Choroid plexus epithelial cell (primary cell): ENCODE data around the gene GPX3.

Experiments
- DNase-seq: peaks from one replicate; pipeline ENCODE4 v3.0.0-alpha.2; 2010; ENCODE audit warnings: low read depth
- H3K4me3 ChIP-seq: 2 replicates; pipeline ENCODE4 v1.5.1; 2011; ENCODE audit warnings: low read depth, mild to moderate bottlenecking, control low read depth, low read length, moderate library complexity
- TF ChIP-seq, protein P1 (sequence below): conservative IDR thresholded peaks from 2 replicates; pipeline ENCODE4 v1.5.1; 2011; ENCODE audit warnings: low read depth, mild to moderate bottlenecking, control low read depth, inconsistent platforms, low read length, moderate library complexity

Gene GPX3

DNA sequence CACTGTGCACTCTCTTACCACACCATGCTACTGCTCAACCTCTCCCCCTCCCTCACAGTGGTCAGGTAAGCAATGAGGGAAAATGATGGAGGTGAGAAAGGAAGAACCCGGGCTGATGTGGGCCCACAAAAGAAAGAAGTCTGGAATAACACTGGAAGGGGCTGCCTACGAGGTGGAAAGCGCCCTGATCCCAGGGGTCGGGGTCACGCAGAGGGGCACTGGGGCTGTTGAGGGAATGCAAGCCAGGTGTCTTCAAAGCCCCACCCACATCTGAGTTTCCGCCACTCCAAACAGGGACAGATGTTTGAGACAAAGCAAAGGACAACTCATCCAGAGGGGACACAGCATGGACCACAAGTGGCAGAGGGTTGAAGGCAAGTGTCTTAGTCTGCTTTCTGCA is 56.2 kb downstream of the GPX3 start:
- no peak overlapping the region for H3K4me3 ChIP-seq
- DNase-seq, result no peak
- TF ChIP-seq, protein P1, sequence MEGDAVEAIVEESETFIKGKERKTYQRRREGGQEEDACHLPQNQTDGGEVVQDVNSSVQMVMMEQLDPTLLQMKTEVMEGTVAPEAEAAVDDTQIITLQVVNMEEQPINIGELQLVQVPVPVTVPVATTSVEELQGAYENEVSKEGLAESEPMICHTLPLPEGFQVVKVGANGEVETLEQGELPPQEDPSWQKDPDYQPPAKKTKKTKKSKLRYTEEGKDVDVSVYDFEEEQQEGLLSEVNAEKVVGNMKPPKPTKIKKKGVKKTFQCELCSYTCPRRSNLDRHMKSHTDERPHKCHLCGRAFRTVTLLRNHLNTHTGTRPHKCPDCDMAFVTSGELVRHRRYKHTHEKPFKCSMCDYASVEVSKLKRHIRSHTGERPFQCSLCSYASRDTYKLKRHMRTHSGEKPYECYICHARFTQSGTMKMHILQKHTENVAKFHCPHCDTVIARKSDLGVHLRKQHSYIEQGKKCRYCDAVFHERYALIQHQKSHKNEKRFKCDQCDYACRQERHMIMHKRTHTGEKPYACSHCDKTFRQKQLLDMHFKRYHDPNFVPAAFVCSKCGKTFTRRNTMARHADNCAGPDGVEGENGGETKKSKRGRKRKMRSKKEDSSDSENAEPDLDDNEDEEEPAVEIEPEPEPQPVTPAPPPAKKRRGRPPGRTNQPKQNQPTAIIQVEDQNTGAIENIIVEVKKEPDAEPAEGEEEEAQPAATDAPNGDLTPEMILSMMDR, result no peak

DNA sequence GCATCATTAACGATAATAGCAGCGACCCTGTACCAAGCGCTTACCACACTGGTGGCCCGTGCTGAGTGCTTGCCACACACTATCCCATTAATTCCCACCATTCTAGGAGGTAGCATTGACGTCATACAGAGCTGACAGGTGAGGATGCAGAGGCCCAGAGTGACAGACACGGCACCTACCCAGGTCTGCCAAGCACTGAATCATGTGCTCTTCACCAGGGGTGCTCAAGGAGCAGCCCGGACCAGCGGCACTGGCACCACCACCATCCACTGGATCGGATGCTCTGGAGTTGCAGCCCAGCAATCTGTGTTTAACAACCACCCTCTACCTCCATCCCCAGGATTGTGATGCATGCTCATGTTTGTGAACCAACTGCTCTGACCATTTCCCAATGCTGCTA is 57.0 kb downstream of the GPX3 start:
- H3K4me3 ChIP-seq, result no peak overlapping the region
- no peak for DNase-seq
- TF ChIP-seq, protein P1, result no peak

DNA sequence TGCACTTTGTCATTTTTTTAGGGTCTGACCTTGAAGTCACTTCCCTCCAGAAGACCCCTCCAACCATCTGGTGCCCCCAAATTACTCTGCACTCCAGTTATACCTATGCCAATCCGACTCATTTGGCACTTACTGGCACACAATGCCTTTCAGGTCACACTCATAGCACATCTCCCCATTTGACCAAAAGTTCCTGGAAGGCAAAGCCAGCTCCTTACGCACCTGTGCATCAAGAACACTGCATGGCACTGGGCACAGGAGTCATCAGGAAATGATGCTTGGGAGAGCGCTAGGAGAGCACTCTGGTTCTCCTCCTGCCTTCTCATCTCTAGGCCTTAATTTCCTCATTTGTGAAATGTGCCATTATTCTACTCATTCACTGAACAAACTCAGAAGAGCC is 57.6 kb downstream of the GPX3 start:
- H3K4me3 ChIP-seq, result no peak overlapping the region
- DNase-seq, result no peak
- TF ChIP-seq, protein P1, result no peak
